ENCODE data around the gene CDH12. TPM values are rescaled to one million over a fixed set of nuclear protein-coding genes. Genes with fewer than 3 reads are reported as not detected.

Gene CDH12
- total and polyA plus RNA-seq, 2 donors (not counting 3 experiments of a cell fraction or from before 2014, with no cell fraction given) = 0.03 TPM; not detected in 1

- Histone ChIP-seq H3K9me3 (replicated peaks; ENCODE audit: control insufficient read depth, insufficient read depth, low read length) (no peaks in the 10 kb centered on the region), H3K4me2 (ENCODE audit: insufficient read depth, low read length) (no peak overlapping the region), H3K36me3 (ENCODE audit: control insufficient read depth in 2 of 2, extremely low read depth in 1 of 2, insufficient read depth in 2 of 2, low read length in 2 of 2) (no peaks in the 10 kb centered on the region), H3K79me2 (ENCODE audit: control insufficient read depth, insufficient read depth, low read length) (no peaks in the 10 kb centered on the region), H3K27me3 (ENCODE audit: control insufficient read depth in 2 of 2, insufficient read depth in 2 of 2, low read length in 2 of 2) (no peaks in the 10 kb centered on the region), H2AFZ (ENCODE audit: low read depth, low read length) (peak overlapping the region; percentile 59), H3K4me3 (replicated peaks in 1 of 3; ENCODE audit: insufficient read depth in 1 of 3, low read depth in 1 of 3, low read length in 3 of 3) (no peak overlapping the region), H3K4me1 (ENCODE audit: control insufficient read depth, extremely low read depth, insufficient read depth, low read length) (peaks cover 18% of the 10 kb centered on the region), H4K20me1 (replicated peaks; ENCODE audit: control insufficient read depth, extremely low read depth, insufficient read depth, low read length) (no peaks in the 10 kb centered on the region), H3K9ac (replicated peaks; ENCODE audit: extremely low read depth, insufficient read depth, low read length) (no peak overlapping the region), H3K9me1 (replicated peaks; ENCODE audit: control insufficient read depth, extremely low read depth, insufficient read depth, low read length) (no peaks in the 10 kb centered on the region), H3K27ac (ENCODE audit: insufficient read depth, low read depth, low read length) (no peak overlapping the region)
- POLR2A ChIA-PET = no interaction called here
- FAIRE-seq = no peak
- no peak for TF ChIP-seq JUN (IDR thresholded peaks at IDR 0.05; ENCODE audit: borderline replicate concordance, insufficient read depth, insufficient read length, low read depth)
- no peak for TF ChIP-seq FOS (IDR thresholded peaks at IDR 0.05; ENCODE audit: borderline replicate concordance, insufficient read depth, low read length)
- no peak for TF ChIP-seq POLR2AphosphoS5 (IDR thresholded peaks at IDR 0.05; ENCODE audit: insufficient read depth, low read depth, low read length)
- TF ChIP-seq POLR2A (IDR thresholded peaks at IDR 0.05; ENCODE audit: low read depth, low read length) = no peak
- TF ChIP-seq GATA2 (IDR thresholded peaks at IDR 0.05; ENCODE audit: insufficient read depth, insufficient read length, low read depth, low read length) = no peak
- no peak for TF ChIP-seq CTCF (IDR thresholded peaks at IDR 0.05; ENCODE audit: extremely low read depth in 1 of 2, insufficient read depth in 1 of 2, low read depth in 1 of 2, low read length in 2 of 2)
- no peak for TF ChIP-seq MYC (IDR thresholded peaks at IDR 0.05; ENCODE audit: low read depth, low read length)
- no peak for TF ChIP-seq MAX (IDR thresholded peaks at IDR 0.05; ENCODE audit: insufficient read depth, insufficient read length)
- TF ChIP-seq EZH2 (IDR thresholded peaks at IDR 0.05; ENCODE audit: borderline replicate concordance, low read depth, low read length, severe bottlenecking) = no peak
- intact Hi-C loops (cut with micrococcal nuclease) = loop anchor here (5.0 kb wide), 1 partner anchor 101 kb away; no protein-coding TSS in a partner anchor
- DNase-seq (ENCODE audit: low read depth, low spot score) = no peak
- CTCF ChIA-PET = interaction anchor here (0.9 to 1.5 kb wide), 7 partner anchors 8 to 107 kb away, joined by 3 to 9 read pairs (median 4); no protein-coding TSS in a partner anchor
- no TSS peak for BruUV-seq (replicated peaks)
- dilution Hi-C loops (cut with MboI; ENCODE audit: extremely low pct_ligation_motif_present, low sequenced_read_pairs) = no loop called here
These were observed 934.7 kb downstream of the CDH12 start for GRCh38 chr5:21918451-21918850.

Measured in endothelial cell of umbilical vein (primary cell).